Left ventricle myocardium superior (tissue), 1 donor: Measurements from ENCODE around the gene TRIM52. TPM values are rescaled to one million over a fixed set of nuclear protein-coding genes. Genes with fewer than 3 reads are reported as not detected.

Experiments
- ATAC-seq: fragments of 200-7000 bp; cut with Tn5 transposase; one replicate; pipeline ENCODE4 v1.9.1; 2020; ENCODE audit warnings: mild to moderate bottlenecking, moderate library complexity
- DNase-seq: peaks from one replicate; pipeline ENCODE4 v3.0.0-alpha.2; 2020
- intact Hi-C: fragments of 100-400 bp; cut with micrococcal nuclease; formaldehyde crosslinking; loops from one replicate; pipeline ENCODE4 v1.11.0; 2022
- total RNA-seq: library from RNA; stranded (reverse); fragmentation: NEBNext Ultra II Directional; extraction: Animal tissue kit (Norgen Biotek cat#: 25700); gene quantifications from one replicate; pipeline ENCODE4 v1.2.1, GENCODE V29; 2021
- donor health status: DM: no; HTN: yes; CAD: no; lungs with severe emphysema.

The TRIM52 gene
- total RNA-seq, 1 donor from 2014 or later = 10.0 TPM

GRCh38 chr5:181259974-181260719, 796 bp downstream of the TRIM52 start:
- ATAC-seq (no peak), DNase-seq (no peak)
- intact Hi-C loops = no loop called here

- no peak for DNase-seq
- intact Hi-C loops = no loop called here
- no peak for ATAC-seq
Measured at GRCh38 chr5:181259283-181259682, 1.7 kb downstream of the TRIM52 start.

GRCh38 chr5:181258576-181258975, 2.4 kb downstream of the TRIM52 start:
- DNase-seq = no peak
- intact Hi-C loops = no loop called here
- ATAC-seq = no peak

GRCh38 chr5:181255836-181256578, 4.9 kb downstream of the TRIM52 start:
- intact Hi-C loops = no loop called here
- DNase-seq (no peak), ATAC-seq (no peak)

GRCh38 chr5:181255276-181255675, 5.7 kb downstream of the TRIM52 start:
- no peak for ATAC-seq
- intact Hi-C loops = no loop called here
- no peak for DNase-seq

GRCh38 chr5:181248277-181248676, 12.7 kb downstream of the TRIM52 start:
- intact Hi-C loops = loop anchor here (10.0 kb wide), 1 partner anchor 63 kb away; no protein-coding TSS in a partner anchor
- ATAC-seq = no peak
- no peak for DNase-seq

GRCh38 chr5:181246276-181247049, 14.5 kb downstream of the TRIM52 start:
- peak; percentile 94 for DNase-seq
- peak; percentile 86 for ATAC-seq
- intact Hi-C loops = loop anchor here (10.0 kb wide), 1 partner anchor 62 kb away; no protein-coding TSS in a partner anchor

- DNase-seq (no peak), ATAC-seq (no peak)
- intact Hi-C loops = loop anchor here (10.0 kb wide), 1 partner anchor 61 kb away; no protein-coding TSS in a partner anchor
Measured at GRCh38 chr5:181245427-181246275, 15.3 kb downstream of the TRIM52 start.

GRCh38 chr5:181243564-181244343, 17.2 kb downstream of the TRIM52 start, which contains the start of gene RACK1:
RACK1 (minus strand) TSS chr5:181243906; CDS start chr5:181243800, 106 bp downstream.
- DNase-seq (peak; percentile 89), ATAC-seq (peak; percentile 70)
- intact Hi-C loops = loop anchor here (10.0 kb wide), 1 partner anchor 59 kb away; no protein-coding TSS in a partner anchor

GRCh38 chr5:181243018-181243563, 17.9 kb downstream of the TRIM52 start:
- DNase-seq = no peak
- intact Hi-C loops = loop anchor here (10.0 kb wide), 1 partner anchor 58 kb away; no protein-coding TSS in a partner anchor
- peak; percentile 0 for ATAC-seq

- intact Hi-C loops = loop anchor here (10.0 kb wide), 1 partner anchor 57 kb away; no protein-coding TSS in a partner anchor
Measured at GRCh38 chr5:181242031-181242451, 18.9 kb downstream of the TRIM52 start.

GRCh38 chr5:181241393-181241975, 19.5 kb downstream of the TRIM52 start:
- intact Hi-C loops = loop anchor here (10.0 kb wide), 1 partner anchor 57 kb away; no protein-coding TSS in a partner anchor
- DNase-seq = no peak

More at GRCh38 chr5:181242031-181242451, 18.9 kb downstream of the TRIM52 start:
- no peak for DNase-seq
- ATAC-seq = no peak

GRCh38 chr5:181239062-181239663, 21.8 kb downstream of the TRIM52 start:
- intact Hi-C loops = no loop called here
- ATAC-seq (no peak), DNase-seq (no peak)

More at GRCh38 chr5:181241393-181241975, 19.5 kb downstream of the TRIM52 start:
- no peak for ATAC-seq

- intact Hi-C loops = no loop called here
- DNase-seq (no peak), ATAC-seq (no peak)
Measured at GRCh38 chr5:181237729-181238385, 23.1 kb downstream of the TRIM52 start.

- DNase-seq (no peak), ATAC-seq (no peak)
- intact Hi-C loops = no loop called here
Measured at GRCh38 chr5:181236954-181237641, 23.8 kb downstream of the TRIM52 start.
